GM12872 (cell line): Measurements from ENCODE around the gene PLA2G4C.

Experiments used
- TF ChIP-seq, protein P1 (sequence below): IDR thresholded peaks from 3 replicates; pipeline ENCODE4 v1.5.1; 2011; ENCODE audit warnings: low read depth, mild to moderate bottlenecking, low read length, moderate library complexity; ENCODE audit not compliant: insufficient read depth

PLA2G4C gene

DNA sequence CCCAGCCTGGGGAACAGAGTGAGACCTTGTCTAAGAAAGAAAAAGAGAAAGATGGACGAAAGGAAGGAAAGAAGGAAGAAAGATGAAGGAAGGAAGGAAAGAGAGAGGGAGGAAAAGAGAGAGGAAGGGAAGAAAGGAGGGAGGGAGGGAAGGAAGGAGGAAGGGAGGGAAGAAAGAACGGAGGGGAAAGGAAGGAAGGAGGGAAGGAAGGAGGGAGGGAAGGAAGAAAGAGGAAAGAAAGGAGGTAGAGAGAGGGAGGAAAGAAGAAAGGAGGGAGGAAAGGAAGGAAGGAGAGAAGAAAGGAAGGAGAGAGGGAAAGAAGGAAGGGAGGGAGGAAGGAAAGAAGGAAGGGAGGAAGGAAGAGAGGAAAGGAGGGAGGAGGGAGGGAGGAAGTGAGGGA is 87.6 kb downstream of the PLA2G4C start:
- TF ChIP-seq, protein P1, sequence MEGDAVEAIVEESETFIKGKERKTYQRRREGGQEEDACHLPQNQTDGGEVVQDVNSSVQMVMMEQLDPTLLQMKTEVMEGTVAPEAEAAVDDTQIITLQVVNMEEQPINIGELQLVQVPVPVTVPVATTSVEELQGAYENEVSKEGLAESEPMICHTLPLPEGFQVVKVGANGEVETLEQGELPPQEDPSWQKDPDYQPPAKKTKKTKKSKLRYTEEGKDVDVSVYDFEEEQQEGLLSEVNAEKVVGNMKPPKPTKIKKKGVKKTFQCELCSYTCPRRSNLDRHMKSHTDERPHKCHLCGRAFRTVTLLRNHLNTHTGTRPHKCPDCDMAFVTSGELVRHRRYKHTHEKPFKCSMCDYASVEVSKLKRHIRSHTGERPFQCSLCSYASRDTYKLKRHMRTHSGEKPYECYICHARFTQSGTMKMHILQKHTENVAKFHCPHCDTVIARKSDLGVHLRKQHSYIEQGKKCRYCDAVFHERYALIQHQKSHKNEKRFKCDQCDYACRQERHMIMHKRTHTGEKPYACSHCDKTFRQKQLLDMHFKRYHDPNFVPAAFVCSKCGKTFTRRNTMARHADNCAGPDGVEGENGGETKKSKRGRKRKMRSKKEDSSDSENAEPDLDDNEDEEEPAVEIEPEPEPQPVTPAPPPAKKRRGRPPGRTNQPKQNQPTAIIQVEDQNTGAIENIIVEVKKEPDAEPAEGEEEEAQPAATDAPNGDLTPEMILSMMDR: no peak

DNA sequence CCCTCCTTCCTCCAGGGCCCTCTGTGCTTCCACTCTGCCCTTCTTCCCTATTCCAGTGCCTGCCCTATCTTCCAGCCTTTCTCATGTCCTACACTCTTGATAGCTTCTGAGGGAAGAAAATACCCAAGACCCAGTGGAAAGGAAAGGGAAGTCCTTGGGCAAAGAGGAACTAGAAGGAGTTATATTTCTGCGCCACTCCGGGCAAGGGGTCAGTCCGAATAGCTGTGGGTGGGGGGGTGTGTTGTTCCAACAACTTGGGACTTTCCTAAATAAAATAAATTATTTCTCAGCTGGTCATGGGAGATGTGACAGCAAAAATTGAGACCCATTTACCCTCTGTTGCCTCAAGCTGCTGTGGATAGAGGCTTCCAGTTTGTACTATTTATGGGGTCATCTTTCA is 89.9 kb downstream of the PLA2G4C start:
- TF ChIP-seq, protein P1: no peak

- TF ChIP-seq, protein P1: no peak
These were observed 99.5 kb downstream of the PLA2G4C start for GRCh38 chr19:48010932-48011758.

DNA sequence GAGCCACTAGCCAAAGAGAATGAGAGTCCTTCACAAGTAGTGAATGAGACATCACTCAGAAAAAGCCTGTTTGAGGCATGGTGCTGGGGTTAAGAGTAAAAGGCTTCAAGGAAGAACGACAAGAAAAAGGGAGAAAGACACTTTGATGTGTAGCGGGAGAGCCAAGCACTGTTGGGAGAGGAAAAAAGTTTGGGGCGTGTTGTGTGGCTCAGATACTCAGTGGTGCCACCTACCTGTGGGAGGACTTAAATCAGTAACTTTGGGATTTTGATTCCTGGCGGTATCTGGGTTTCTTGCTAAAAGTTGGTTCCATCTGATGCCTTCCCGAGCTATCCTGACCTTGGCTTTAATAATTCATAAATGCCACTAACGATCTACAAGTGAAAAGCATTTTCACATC is 103.9 kb downstream of the PLA2G4C start:
- TF ChIP-seq, protein P1: peak; percentile 45; the same call in 2 of the 3 replicates

- TF ChIP-seq, protein P1: no peak
These were observed 106.4 kb downstream of the PLA2G4C start for GRCh38 chr19:48004236-48004635.

- TF ChIP-seq, protein P1: no peak
These were observed 109.8 kb downstream of the PLA2G4C start for GRCh38 chr19:48000846-48001245.

GRCh38 chr19:47998800-47999199 is 111.8 kb downstream of the PLA2G4C start:
- TF ChIP-seq, protein P1: no peak
